ENCODE results near the gene CYB561D2. TPM values are rescaled to one million over a fixed set of nuclear protein-coding genes. Genes with fewer than 3 reads are reported as not detected.
A peak's percentile ranks its signal among the peaks of the same experiment; 100 is the strongest.

CYB561D2 gene
- total RNA-seq, 4 donors from 2014 or later, result 13.3 to 19.9 (median 17.8) TPM

DNA sequence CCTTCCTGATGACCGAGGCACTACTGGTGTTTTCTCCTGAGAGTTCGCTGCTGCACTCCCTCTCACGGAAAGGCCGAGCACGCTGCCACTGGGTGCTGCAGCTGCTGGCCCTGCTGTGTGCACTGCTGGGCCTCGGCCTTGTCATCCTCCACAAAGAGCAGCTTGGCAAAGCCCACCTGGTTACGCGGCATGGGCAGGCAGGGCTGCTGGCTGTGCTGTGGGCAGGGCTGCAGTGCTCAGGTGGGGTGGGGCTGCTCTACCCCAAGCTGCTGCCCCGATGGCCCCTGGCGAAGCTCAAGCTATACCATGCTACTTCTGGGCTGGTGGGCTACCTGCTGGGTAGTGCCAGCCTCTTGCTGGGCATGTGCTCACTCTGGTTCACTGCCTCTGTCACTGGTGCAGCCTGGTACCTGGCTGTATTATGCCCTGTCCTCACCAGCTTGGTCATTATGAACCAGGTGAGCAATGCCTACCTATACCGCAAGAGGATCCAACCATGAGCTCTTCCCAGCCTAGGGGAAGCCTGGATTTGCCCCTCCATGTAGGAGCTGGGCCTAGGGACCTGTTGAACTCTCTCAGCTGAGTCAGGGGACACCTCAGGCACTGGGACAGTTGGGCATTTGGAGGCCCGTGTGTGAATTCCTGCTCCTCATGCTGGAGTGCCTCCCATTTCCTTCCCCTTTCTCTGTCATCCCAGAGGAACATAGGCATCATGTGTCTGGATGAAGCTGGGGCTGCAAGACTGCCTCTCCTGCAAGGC lies 2.8 kb downstream of the CYB561D2 start:
- no peak for DNase-seq
- no peak for ATAC-seq
- H3K4me1 ChIP-seq, result peaks cover 61 to 67% of the 10 kb centered on the region in 2 donors
- no peaks in the 10 kb centered on the region for H3K9me3 ChIP-seq
- intact Hi-C loops (cut with DNase I; ENCODE audit: low total_unique reads) (loop anchor here (10.0 kb wide), 1 partner anchor 1041 kb away; the partner anchor contains the start of gene RBM15B), in situ Hi-C loops (cut with MboI; ENCODE audit: low sequenced_read_pairs in 4 of 4) (loop anchor here in 1 of 4 donors (25.0 kb wide), 1 partner anchor 184 kb away; no protein-coding TSS in a partner anchor)
- no peak for TF ChIP-seq POLR2A (IDR thresholded peaks at IDR 0.05)
- TF ChIP-seq, protein P1, sequence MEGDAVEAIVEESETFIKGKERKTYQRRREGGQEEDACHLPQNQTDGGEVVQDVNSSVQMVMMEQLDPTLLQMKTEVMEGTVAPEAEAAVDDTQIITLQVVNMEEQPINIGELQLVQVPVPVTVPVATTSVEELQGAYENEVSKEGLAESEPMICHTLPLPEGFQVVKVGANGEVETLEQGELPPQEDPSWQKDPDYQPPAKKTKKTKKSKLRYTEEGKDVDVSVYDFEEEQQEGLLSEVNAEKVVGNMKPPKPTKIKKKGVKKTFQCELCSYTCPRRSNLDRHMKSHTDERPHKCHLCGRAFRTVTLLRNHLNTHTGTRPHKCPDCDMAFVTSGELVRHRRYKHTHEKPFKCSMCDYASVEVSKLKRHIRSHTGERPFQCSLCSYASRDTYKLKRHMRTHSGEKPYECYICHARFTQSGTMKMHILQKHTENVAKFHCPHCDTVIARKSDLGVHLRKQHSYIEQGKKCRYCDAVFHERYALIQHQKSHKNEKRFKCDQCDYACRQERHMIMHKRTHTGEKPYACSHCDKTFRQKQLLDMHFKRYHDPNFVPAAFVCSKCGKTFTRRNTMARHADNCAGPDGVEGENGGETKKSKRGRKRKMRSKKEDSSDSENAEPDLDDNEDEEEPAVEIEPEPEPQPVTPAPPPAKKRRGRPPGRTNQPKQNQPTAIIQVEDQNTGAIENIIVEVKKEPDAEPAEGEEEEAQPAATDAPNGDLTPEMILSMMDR (IDR thresholded peaks at IDR 0.05 in 4 of 5, conservative IDR thresholded peaks at IDR 0.05 in 1 of 5), result no peak
- H3K4me3 ChIP-seq, result no peak overlapping the region
- H3K36me3 ChIP-seq, result peaks cover 0 to 48% of the 10 kb centered on the region in 2 donors
- H3K27ac ChIP-seq, result no peak overlapping the region
- H3K27me3 ChIP-seq, result no peaks in the 10 kb centered on the region

DNA sequence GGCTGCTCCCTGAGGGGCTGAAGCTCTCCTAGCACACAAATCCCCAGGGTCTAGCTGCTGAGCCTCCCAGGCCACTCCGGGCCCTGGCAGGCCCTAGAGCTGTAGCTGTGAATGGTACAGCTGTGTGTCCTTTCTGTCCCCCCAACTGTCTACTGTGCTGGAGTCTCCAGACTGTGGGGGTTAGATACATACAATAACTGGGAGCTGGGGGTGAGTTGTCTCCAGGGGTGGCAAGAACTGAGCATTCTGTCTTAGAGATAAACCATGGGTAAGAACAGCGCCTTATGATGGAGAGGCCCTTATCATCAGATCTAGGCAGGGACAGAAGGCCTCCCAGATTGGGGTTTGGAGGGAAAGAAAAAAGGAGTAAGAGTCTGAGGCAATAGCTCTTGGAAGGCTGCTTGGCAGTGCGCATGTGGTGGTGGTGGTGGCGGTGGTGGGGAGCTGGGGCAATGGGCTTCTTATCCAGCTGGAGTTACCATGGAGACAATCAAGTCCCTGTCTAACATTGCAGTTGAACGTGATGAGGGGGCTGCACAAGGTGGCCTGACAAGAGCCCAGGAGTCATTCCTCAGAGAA lies 3.6 kb downstream of the CYB561D2 start:
- in situ Hi-C loops (cut with MboI; ENCODE audit: low sequenced_read_pairs in 4 of 4), result loop anchor here in 1 of 4 donors (25.0 kb wide), 1 partner anchor 183 kb away; no protein-coding TSS in a partner anchor
- no peaks in the 10 kb centered on the region for H3K9me3 ChIP-seq
- peaks cover 0 to 40% of the 10 kb centered on the region in 2 donors for H3K36me3 ChIP-seq
- H3K4me3 ChIP-seq, result no peak overlapping the region
- H3K4me1 ChIP-seq, result peaks cover 63 to 67% of the 10 kb centered on the region in 2 donors
- H3K27me3 ChIP-seq, result no peaks in the 10 kb centered on the region
- no peak for ATAC-seq
- intact Hi-C loops (cut with DNase I; ENCODE audit: low total_unique reads), result loop anchor here (10.0 kb wide), 1 partner anchor 1041 kb away; the partner anchor contains the start of gene RBM15B
- no peak overlapping the region for H3K27ac ChIP-seq
- no peak for DNase-seq
- TF ChIP-seq POLR2A (IDR thresholded peaks at IDR 0.05), result no peak
- TF ChIP-seq, protein P1 (IDR thresholded peaks at IDR 0.05 in 4 of 5, conservative IDR thresholded peaks at IDR 0.05 in 1 of 5), result no peak

DNA sequence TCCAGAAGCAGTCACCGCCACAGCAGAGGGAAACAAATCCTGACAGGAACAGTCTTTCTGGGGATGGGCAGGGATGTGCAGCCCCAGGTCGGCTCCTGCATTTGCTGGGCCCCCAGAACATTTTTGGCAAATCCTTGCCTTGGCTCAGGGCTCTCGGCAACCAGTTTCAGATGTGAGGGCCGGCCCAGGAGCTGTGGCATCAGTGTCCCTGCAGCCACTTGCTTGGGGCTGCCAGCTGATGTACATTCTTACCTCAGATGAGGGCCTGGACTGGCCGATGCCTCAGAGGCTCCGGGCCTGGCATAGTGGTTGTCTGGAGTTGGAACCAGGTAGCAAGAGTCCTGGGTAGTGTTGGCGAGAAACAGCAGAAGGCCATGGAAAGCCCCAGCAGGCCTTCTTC lies 4.2 kb downstream of the CYB561D2 start:
- Histone ChIP-seq H3K9me3 (no peaks in the 10 kb centered on the region), H3K4me3 (no peak overlapping the region), H3K36me3 (peaks cover 0 to 40% of the 10 kb centered on the region in 2 donors), H3K4me1 (peaks cover 57 to 62% of the 10 kb centered on the region in 2 donors), H3K27ac (peak overlapping the region in 1 of 4 donors; percentile 97), H3K27me3 (no peaks in the 10 kb centered on the region)
- intact Hi-C loops (cut with DNase I; ENCODE audit: low total_unique reads) (loop anchor here (5.0 to 10.0 kb wide), 3 partner anchors 212 to 1040 kb away; partner anchors contain the start of genes C3orf18, CISH, HEMK1 and RBM15B), in situ Hi-C loops (cut with MboI; ENCODE audit: low sequenced_read_pairs in 4 of 4) (loop anchor here in 1 of 4 donors (25.0 kb wide), 1 partner anchor 182 kb away; no protein-coding TSS in a partner anchor)
- no peak for DNase-seq
- no peak for ATAC-seq
- TF ChIP-seq, protein P1 (IDR thresholded peaks at IDR 0.05 in 4 of 5, conservative IDR thresholded peaks at IDR 0.05 in 1 of 5), result no peak
- TF ChIP-seq POLR2A (IDR thresholded peaks at IDR 0.05), result no peak

DNA sequence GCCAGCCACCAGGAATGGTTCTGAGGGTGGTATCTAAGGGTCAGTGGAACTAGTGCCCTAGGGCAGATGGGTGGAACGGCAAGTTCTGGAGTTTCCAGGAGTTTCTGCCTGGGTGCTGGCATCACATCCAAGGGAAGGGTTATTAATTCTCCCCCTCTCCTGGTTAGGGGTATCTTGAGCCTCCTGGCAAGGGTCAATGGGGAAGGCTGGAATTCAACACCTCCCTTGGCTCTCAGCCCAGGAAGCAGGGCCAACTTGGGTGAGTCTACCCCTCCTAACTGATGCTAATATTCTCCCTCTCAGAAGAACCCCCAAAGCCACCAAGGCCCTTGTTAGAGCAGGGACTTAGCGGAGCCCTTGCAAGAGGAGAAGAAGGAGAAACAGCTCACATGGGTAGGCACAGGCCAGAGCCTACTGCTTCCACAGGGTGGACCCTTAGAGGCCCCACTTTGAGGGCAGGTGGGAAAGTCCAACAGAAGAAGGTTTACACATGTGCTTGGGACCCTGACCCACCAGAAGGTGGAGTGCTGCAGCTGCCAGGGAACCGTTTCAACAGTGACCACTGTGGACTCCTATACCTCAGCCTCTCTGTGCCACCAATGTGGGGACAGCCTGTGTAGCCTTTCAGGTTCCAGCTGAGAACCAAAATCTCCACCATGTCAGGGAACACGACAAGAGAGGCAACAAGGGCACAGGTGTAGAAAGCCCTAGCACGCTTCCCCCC lies 5.3 kb downstream of the CYB561D2 start:
- intact Hi-C loops (cut with DNase I; ENCODE audit: low total_unique reads) (loop anchor here (5.0 to 10.0 kb wide), 3 partner anchors 211 to 1039 kb away; partner anchors contain the start of genes C3orf18, CISH, HEMK1 and RBM15B), in situ Hi-C loops (cut with MboI; ENCODE audit: low sequenced_read_pairs in 4 of 4) (loop anchor here in 1 of 4 donors (25.0 kb wide), 1 partner anchor 181 kb away; no protein-coding TSS in a partner anchor)
- Histone ChIP-seq H3K4me1 (peaks cover 53 to 55% of the 10 kb centered on the region in 2 donors), H3K9me3 (no peaks in the 10 kb centered on the region), H3K27me3 (no peaks in the 10 kb centered on the region), H3K27ac (peak overlapping the region; percentile 93 to 97 (median 94)), H3K4me3 (peak overlapping the region; percentile 79 to 99 (median 82)), H3K36me3 (peaks cover 0 to 40% of the 10 kb centered on the region in 2 donors)
- no peak for ATAC-seq
- TF ChIP-seq POLR2A (IDR thresholded peaks at IDR 0.05), result no peak
- TF ChIP-seq, protein P1 (IDR thresholded peaks at IDR 0.05 in 4 of 5, conservative IDR thresholded peaks at IDR 0.05 in 1 of 5), result no peak
- DNase-seq, result no peak

All from gastrocnemius medialis (tissue), 4 donors.